Adrenal gland (tissue), 5 donors: ENCODE data around the gene CIB1.

Experiments
- POLR2A ChIP-seq, 2 donors: fragments of 450-650 bp; IDR thresholded peaks; one replicate each; pipeline ENCODE4 v1.6.1; 2017; ENCODE audit warnings: antibody characterized with exemption in 2 of 2, mild to moderate bottlenecking in 2 of 2, moderate library complexity in 1 of 2
- TF ChIP-seq, protein P1 (sequence below), 6 experiments: fragments of 450-650 bp in 4 of 6; fragments of 200-600 bp in 2 of 6; sonication (generic) in 1 of 6; IDR thresholded peaks; 1 replicate in 5 of 6; 2 replicates in 1 of 6; pipeline versions ENCODE4 v1.5.1 to v1.8.0; 2016 to 2021; ENCODE audit warnings: antibody characterized with exemption in 6 of 6, mild to moderate bottlenecking in 2 of 6, moderate library complexity in 1 of 6
- donor health status: DM: no; HTN: no; CAD: no.

- TF ChIP-seq, protein P1, sequence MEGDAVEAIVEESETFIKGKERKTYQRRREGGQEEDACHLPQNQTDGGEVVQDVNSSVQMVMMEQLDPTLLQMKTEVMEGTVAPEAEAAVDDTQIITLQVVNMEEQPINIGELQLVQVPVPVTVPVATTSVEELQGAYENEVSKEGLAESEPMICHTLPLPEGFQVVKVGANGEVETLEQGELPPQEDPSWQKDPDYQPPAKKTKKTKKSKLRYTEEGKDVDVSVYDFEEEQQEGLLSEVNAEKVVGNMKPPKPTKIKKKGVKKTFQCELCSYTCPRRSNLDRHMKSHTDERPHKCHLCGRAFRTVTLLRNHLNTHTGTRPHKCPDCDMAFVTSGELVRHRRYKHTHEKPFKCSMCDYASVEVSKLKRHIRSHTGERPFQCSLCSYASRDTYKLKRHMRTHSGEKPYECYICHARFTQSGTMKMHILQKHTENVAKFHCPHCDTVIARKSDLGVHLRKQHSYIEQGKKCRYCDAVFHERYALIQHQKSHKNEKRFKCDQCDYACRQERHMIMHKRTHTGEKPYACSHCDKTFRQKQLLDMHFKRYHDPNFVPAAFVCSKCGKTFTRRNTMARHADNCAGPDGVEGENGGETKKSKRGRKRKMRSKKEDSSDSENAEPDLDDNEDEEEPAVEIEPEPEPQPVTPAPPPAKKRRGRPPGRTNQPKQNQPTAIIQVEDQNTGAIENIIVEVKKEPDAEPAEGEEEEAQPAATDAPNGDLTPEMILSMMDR (IDR thresholded peaks at IDR 0.05) = no peak
- TF ChIP-seq POLR2A (IDR thresholded peaks at IDR 0.05) = no peak
Observed at GRCh38 chr15:90271459-90272166, 37.9 kb upstream of the CIB1 start.
